CD4-positive, alpha-beta T cell (primary cell): Measurements from ENCODE around the gene URB1. TPM values are rescaled to one million over a fixed set of nuclear protein-coding genes. Genes with fewer than 3 reads are reported as not detected.

ENCODE experiments used
- ATAC-seq: fragments of 200-7000 bp; cut with Tn5 transposase; one replicate; pipeline ENCODE4 v1.10.0; 2022; ENCODE audit warnings: mild to moderate bottlenecking; ENCODE audit not compliant: poor library complexity
- CTCF ChIA-PET: fragments of 350-600 bp; sonication (Branson Sonifier 250); formaldehyde crosslinking; loops from one replicate; lab custom pipeline; 2021; ENCODE audit warnings: antibody characterized with exemption, inconsistent platforms; lab: Charles Lee
- POLR2A ChIA-PET: fragments of 350-600 bp; sonication (Branson Sonifier 250); formaldehyde crosslinking; loops from one replicate; lab custom pipeline; 2021; ENCODE audit warnings: antibody characterized with exemption, inconsistent platforms; lab: Charles Lee
- DNase-seq, 14 experiments: peaks; one replicate each; pipeline ENCODE4 v3.0.0-alpha.2; 2013 to 2020; ENCODE audit warnings: mixed read lengths in 2 of 14
- H3K27ac ChIP-seq, 2 donors: one replicate each; pipeline versions ENCODE4 v1.5.1 to v1.7.0; 2013; ENCODE audit warnings: low read length in 2 of 2, low read depth in 1 of 2, mild to moderate bottlenecking in 1 of 2
- H3K27me3 ChIP-seq, 2 experiments: 1 replicate in 1 of 2; 2 replicates in 1 of 2; pipeline versions ENCODE4 v1.6.1 to v1.7.0; 2013; ENCODE audit warnings: low read length in 2 of 2, control low read depth in 1 of 2, mild to moderate bottlenecking in 1 of 2, moderate library complexity in 1 of 2; ENCODE audit not compliant: insufficient read depth in 2 of 2, control insufficient read depth in 1 of 2
- H3K36me3 ChIP-seq: one replicate; pipeline ENCODE4 v1.6.1; 2013; ENCODE audit warnings: low read length, control low read depth; ENCODE audit not compliant: insufficient read depth
- H3K4me1 ChIP-seq: one replicate; pipeline ENCODE4 v1.6.1; 2013; ENCODE audit warnings: low read length, control low read depth; ENCODE audit not compliant: insufficient read depth
- H3K4me3 ChIP-seq: one replicate; pipeline ENCODE4 v1.5.1; 2013; ENCODE audit warnings: mild to moderate bottlenecking, low read length, moderate library complexity
- H3K9me3 ChIP-seq, 2 experiments: 1 replicate in 1 of 2; 2 replicates in 1 of 2; pipeline versions ENCODE4 v1.6.1 to v1.7.0; 2013; ENCODE audit warnings: low read length in 2 of 2, mild to moderate bottlenecking in 2 of 2, control low read depth in 1 of 2, moderate library complexity in 1 of 2; ENCODE audit not compliant: control insufficient read depth in 1 of 2, insufficient read depth in 1 of 2
- H3K27ac Mint-ChIP-seq: one replicate; pipeline ENCODE4 v1.8.0; 2020; ENCODE audit warnings: mixed read lengths
- H3K27me3 Mint-ChIP-seq: one replicate; pipeline ENCODE4 v1.8.0; 2021; ENCODE audit warnings: mixed read lengths
- H3K36me3 Mint-ChIP-seq: one replicate; pipeline ENCODE4 v1.8.0; 2021; ENCODE audit warnings: low read depth, mixed read lengths
- H3K4me1 Mint-ChIP-seq: one replicate; pipeline ENCODE4 v1.8.0; 2021; ENCODE audit warnings: low read depth, mixed read lengths
- H3K4me3 Mint-ChIP-seq: one replicate; pipeline ENCODE4 v1.8.0; 2020; ENCODE audit warnings: mild to moderate bottlenecking, mixed read lengths
- H3K9me3 Mint-ChIP-seq: one replicate; pipeline ENCODE4 v1.8.0; 2020; ENCODE audit warnings: mixed read lengths
- intact Hi-C, 2 experiments: fragments of 100-400 bp; cut with DNase I in 1 of 2; cut with micrococcal nuclease in 1 of 2; formaldehyde crosslinking; loops; one replicate each; pipeline versions ENCODE4 v1.15.1 to v1.9.0; 2023 to 2025; cut with DNase I, micrococcal nuclease
- total RNA-seq, 174 experiments: library from RNA in 2 of 174; stranded (reverse) in 2 of 174; gene quantifications; one replicate each; pipeline ENCODE4 v1.2.3 and lab custom pipeline; 2021 to 2026
- TF ChIP-seq, protein P1 (sequence below): fragments of 200-600 bp; IDR thresholded peaks from one replicate; pipeline ENCODE4 v1.8.0; 2022; ENCODE audit warnings: antibody characterized with exemption, mild to moderate bottlenecking

URB1 gene
- total RNA-seq, 2 experiments from 2014 or later = 5.4 to 5.7 TPM

DNA sequence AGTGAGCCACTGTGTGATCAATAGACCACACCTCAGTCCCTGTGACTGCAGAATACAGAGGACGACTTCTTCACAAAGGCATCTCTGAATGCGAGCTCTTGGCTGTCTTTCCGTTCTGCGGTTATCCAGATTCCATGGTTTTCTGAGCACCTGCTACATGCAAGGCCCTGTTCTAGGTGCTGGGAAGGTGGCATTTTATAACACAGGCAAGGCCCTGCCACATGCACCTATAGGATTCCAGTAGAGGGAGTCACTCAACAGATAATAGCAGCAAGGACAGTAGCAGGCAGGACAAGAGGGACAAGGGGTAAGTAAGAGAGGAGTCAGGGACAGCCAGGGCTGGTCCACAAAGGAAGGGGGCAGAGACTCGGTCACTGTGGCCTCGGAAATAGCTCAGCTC lies 9.0 kb downstream of the URB1 start:
- no peak overlapping the region for H3K27ac Mint-ChIP-seq
- Histone ChIP-seq H3K4me1 (peaks cover 7% of the 10 kb centered on the region), H3K36me3 (peaks cover 60% of the 10 kb centered on the region), H3K27me3 (no peaks in the 10 kb centered on the region), H3K9me3 (no peaks in the 10 kb centered on the region), H3K4me3 (no peak overlapping the region), H3K27ac (no peak overlapping the region)
- TF ChIP-seq, protein P1, sequence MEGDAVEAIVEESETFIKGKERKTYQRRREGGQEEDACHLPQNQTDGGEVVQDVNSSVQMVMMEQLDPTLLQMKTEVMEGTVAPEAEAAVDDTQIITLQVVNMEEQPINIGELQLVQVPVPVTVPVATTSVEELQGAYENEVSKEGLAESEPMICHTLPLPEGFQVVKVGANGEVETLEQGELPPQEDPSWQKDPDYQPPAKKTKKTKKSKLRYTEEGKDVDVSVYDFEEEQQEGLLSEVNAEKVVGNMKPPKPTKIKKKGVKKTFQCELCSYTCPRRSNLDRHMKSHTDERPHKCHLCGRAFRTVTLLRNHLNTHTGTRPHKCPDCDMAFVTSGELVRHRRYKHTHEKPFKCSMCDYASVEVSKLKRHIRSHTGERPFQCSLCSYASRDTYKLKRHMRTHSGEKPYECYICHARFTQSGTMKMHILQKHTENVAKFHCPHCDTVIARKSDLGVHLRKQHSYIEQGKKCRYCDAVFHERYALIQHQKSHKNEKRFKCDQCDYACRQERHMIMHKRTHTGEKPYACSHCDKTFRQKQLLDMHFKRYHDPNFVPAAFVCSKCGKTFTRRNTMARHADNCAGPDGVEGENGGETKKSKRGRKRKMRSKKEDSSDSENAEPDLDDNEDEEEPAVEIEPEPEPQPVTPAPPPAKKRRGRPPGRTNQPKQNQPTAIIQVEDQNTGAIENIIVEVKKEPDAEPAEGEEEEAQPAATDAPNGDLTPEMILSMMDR = no peak
- CTCF ChIA-PET = no interaction called here
- peaks cover 24% of the 10 kb centered on the region for H3K4me1 Mint-ChIP-seq
- no peak for ATAC-seq
- H3K36me3 Mint-ChIP-seq = peaks cover 79% of the 10 kb centered on the region
- H3K27me3 Mint-ChIP-seq = no peaks in the 10 kb centered on the region
- no peaks in the 10 kb centered on the region for H3K9me3 Mint-ChIP-seq
- DNase-seq = no peak
- POLR2A ChIA-PET = no interaction called here
- intact Hi-C loops = no loop called here
- no peak overlapping the region for H3K4me3 Mint-ChIP-seq

DNA sequence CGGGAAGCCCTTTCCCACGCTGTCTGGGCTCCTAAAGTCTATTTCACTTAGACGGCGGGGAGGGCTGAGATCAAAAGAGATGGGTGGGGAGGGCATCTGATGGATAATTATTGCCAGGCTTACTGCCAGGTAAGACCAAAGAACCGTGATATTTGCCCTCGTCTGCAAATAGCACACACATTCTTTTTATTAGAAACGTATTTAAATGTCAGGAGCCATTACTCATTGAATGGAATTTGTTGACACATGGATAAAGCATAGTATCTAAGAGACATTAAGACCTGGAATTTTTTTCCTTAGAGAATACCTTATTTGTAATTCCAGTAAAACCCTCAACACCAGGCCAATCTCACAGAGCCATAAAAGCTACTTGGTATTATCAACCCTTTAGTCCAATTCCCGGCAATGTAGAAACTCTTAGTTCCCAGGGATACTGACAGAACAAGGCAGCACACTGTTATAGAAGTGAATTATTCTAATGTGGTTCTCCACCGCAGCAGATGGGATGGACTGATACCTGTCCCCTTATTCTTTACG lies 10.6 kb downstream of the URB1 start:
- H3K27me3 Mint-ChIP-seq = no peaks in the 10 kb centered on the region
- DNase-seq = no peak

DNA sequence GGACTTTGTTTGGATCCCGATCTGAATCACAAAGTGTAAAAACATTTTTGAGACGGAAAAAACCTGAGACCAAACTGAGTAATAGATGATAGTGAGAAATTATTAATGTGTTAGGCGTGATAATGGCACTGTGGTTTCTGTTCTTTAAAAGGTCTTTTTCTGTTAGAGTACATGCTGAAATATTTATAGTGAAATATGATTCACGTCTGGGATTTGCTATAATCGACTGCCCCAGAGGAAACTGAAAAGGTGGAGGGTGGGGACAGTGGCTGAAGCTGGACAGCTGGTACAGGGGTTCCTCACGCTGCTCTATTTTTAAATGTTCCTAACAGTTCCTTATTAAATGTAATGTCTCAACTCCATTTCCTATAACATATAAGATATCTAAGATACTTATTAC lies 11.2 kb downstream of the URB1 start:
- DNase-seq = no peak
- ATAC-seq = no peak
- H3K27ac Mint-ChIP-seq = no peak overlapping the region
- H3K4me3 Mint-ChIP-seq = no peak overlapping the region
- H3K27me3 Mint-ChIP-seq = no peaks in the 10 kb centered on the region
- peaks cover 62% of the 10 kb centered on the region for H3K36me3 ChIP-seq
- no peak overlapping the region for H3K27ac ChIP-seq
- no peak overlapping the region for H3K4me3 ChIP-seq
- H3K9me3 ChIP-seq = no peaks in the 10 kb centered on the region
- TF ChIP-seq, protein P1 = no peak
- ChIA-PET CTCF (no interaction called here), POLR2A (no interaction called here)
- H3K4me1 Mint-ChIP-seq = peaks cover 8% of the 10 kb centered on the region
- no peaks in the 10 kb centered on the region for H3K27me3 ChIP-seq
- H3K4me1 ChIP-seq = no peaks in the 10 kb centered on the region
- intact Hi-C loops = no loop called here
- peaks cover 91% of the 10 kb centered on the region for H3K36me3 Mint-ChIP-seq
- no peaks in the 10 kb centered on the region for H3K9me3 Mint-ChIP-seq

More for the DNA sequence above, 10.6 kb downstream of the URB1 start:
- H3K9me3 Mint-ChIP-seq = no peaks in the 10 kb centered on the region
- H3K36me3 ChIP-seq = peaks cover 59% of the 10 kb centered on the region
- H3K4me3 ChIP-seq = no peak overlapping the region
- H3K4me1 ChIP-seq = no peaks in the 10 kb centered on the region
- POLR2A ChIA-PET = no interaction called here
- CTCF ChIA-PET = no interaction called here
- intact Hi-C loops = no loop called here
- H3K27ac Mint-ChIP-seq = no peak overlapping the region
- H3K36me3 Mint-ChIP-seq = peaks cover 85% of the 10 kb centered on the region
- no peaks in the 10 kb centered on the region for H3K27me3 ChIP-seq
- no peaks in the 10 kb centered on the region for H3K9me3 ChIP-seq
- TF ChIP-seq, protein P1 = no peak
- peaks cover 11% of the 10 kb centered on the region for H3K4me1 Mint-ChIP-seq
- no peak overlapping the region for H3K4me3 Mint-ChIP-seq
- H3K27ac ChIP-seq = no peak overlapping the region
- ATAC-seq = no peak
